Left cardiac atrium (tissue), 4 donors: ENCODE results near the gene KCNQ2. TPM values are rescaled to one million over a fixed set of nuclear protein-coding genes. Genes with fewer than 3 reads are reported as not detected.

ENCODE experiments used
- ATAC-seq, 2 donors: fragments of 200-7000 bp; cut with Tn5 transposase; one replicate each; pipeline ENCODE4 v1.9.1; 2020; ENCODE audit warnings: mild to moderate bottlenecking in 2 of 2, moderate library complexity in 2 of 2
- DNase-seq: peaks from one replicate; pipeline ENCODE4 v3.0.0-alpha.2; 2020
- intact Hi-C, 2 donors: fragments of 100-400 bp; cut with DNase I; formaldehyde crosslinking; loops; one replicate each; pipeline versions ENCODE4 v1.14.1 to v1.15.1; 2022 to 2023
- total RNA-seq, 2 donors: library from RNA; stranded (reverse); fragmentation: NEBNext Ultra II Directional; extraction: Animal tissue kit (Norgen Biotek cat#: 25700); gene quantifications; one replicate each; pipeline ENCODE4 v1.2.1, GENCODE V29; 2021
- donor health status: DM: no; HTN: yes; CAD: no.
- donor health status: DM: no; HTN: yes; CAD: no; lungs with severe emphysema.
- donor health status: DM: yes; HTN: yes; CAD: no.
- donor health status: Dilated cardiomyopathy.

Gene KCNQ2
- total RNA-seq, 2 donors from 2014 or later = 0.91 to 2.0 TPM

DNA sequence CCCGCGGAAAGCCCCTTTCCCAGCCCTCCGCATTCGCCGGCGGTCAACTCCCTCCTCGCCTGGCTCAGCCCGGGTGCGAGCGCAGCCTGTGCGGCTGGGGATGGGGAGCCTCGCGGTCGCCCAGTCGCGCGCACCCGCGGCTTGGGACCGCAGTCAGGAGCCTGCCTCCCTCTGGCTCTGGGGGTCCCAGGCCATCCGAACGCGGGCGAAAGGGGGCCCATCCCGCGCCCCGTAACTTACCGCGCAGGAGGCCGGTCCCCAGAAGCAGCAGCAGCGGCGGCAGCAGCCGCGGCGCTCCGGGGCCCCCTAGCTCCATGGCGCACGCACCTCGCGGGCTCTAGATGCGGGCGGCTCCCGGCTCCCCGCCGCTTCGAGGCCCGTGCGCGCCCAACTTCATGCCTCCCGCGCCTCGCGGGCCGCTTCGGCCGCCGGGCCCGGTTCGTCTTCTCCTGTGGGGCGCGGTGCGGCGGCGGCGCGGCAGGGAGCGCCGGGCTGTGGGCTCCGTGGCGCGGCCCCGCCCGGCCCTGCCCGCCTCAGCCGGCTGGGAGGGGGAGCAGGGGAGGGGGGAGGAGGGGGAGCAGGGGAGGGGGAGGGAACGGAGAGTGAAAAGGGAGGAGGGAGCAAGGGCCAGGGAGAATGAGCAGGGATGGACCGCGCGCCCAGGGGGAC is 111.5 kb downstream of the KCNQ2 start, which contains the start of gene CHRNA4:
Gene CHRNA4 (minus strand): TSS at position 500 of the 669 bp plus-strand sequence. CDS start 184 bp downstream, at position 316.
- DNase-seq = no peak
- intact Hi-C loops = no loop called here
- ATAC-seq = no peak

- ATAC-seq (no peak), DNase-seq (no peak)
- intact Hi-C loops = no loop called here
Measured at GRCh38 chr20:63359937-63360849, 112.3 kb downstream of the KCNQ2 start.

DNA sequence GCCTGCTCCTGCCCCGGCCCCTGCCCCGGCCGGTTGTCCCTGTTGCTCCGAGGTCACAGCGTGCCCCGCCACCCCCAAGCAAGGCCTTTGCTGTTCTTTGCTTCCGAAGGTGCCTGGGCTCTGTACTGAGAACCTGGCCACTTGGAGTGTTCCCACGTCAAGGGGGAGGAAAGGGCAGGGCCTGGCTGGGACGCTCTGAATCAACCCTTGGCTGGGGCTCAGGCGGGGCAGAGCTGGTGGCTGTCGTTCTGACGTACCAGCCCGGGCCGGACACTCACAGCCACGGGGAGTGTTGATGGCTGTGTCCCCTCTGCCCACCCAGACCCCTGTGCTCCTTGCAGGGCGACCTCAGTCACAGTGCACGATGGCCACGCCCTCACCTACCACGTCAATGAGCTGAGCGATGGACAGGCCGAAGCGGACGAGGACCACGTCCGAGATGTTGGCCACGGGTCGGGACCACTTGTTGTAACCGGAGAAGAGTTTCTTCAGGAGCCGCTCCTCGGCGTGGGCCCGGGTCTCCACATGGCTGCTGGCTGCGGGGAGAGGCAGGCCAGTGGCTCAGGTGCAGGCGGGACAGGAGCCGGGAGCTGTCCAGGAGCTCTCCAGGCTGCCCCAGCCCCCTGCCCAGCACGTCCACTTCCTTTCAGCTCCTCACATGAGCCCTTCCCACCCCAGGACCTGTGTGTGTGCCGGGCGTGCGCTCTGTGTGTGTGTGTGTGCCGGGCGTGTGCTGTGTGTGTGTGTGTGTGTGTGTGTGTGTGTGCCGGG is 113.1 kb downstream of the KCNQ2 start:
- DNase-seq (no peak), ATAC-seq (no peak)
- intact Hi-C loops = no loop called here

- DNase-seq (peak; percentile 63), ATAC-seq (peak; percentile 70 to 76)
- intact Hi-C loops = no loop called here
Measured at GRCh38 chr20:63357921-63358905, 114.2 kb downstream of the KCNQ2 start.

- intact Hi-C loops = no loop called here
- DNase-seq = no peak
- peak in 1 of 2 donors; percentile 7 for ATAC-seq
Measured at GRCh38 chr20:63356931-63357879, 115.2 kb downstream of the KCNQ2 start.

GRCh38 chr20:63356511-63356910 is 115.9 kb downstream of the KCNQ2 start:
- intact Hi-C loops = no loop called here
- ATAC-seq = no peak
- DNase-seq = no peak

DNA sequence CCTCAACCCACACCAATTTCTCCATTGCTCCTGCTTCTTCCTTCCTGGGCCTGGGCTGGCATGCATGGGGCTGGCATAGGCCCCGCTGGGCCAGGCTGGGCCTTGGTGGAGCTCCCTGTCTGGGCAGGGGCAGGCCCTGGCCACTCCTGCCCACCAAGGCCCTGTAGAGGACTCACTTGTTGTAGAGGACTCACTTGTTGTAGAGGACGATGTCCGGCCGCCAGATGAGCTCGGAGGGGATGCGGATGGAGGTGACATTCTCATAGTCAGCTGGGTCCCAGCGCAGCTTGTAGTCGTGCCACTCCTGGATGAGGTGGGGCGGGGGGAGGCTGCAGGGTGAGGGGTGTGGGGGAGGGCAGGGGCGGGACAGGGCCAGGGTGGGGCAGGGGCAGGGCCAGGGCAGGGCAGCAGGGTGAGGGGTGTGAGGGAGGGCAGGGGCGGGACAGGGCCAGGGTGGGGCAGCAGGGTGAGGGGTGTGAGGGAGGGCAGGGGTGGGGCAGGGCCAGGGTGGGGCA is 116.6 kb downstream of the KCNQ2 start:
- ATAC-seq = no peak
- DNase-seq = no peak
- intact Hi-C loops = no loop called here

- intact Hi-C loops = no loop called here
- ATAC-seq (no peak), DNase-seq (no peak)
Measured at GRCh38 chr20:63354636-63355350, 117.7 kb downstream of the KCNQ2 start.

- ATAC-seq (no peak), DNase-seq (no peak)
- intact Hi-C loops = no loop called here
Measured at GRCh38 chr20:63352811-63353221, 119.6 kb downstream of the KCNQ2 start.

DNA sequence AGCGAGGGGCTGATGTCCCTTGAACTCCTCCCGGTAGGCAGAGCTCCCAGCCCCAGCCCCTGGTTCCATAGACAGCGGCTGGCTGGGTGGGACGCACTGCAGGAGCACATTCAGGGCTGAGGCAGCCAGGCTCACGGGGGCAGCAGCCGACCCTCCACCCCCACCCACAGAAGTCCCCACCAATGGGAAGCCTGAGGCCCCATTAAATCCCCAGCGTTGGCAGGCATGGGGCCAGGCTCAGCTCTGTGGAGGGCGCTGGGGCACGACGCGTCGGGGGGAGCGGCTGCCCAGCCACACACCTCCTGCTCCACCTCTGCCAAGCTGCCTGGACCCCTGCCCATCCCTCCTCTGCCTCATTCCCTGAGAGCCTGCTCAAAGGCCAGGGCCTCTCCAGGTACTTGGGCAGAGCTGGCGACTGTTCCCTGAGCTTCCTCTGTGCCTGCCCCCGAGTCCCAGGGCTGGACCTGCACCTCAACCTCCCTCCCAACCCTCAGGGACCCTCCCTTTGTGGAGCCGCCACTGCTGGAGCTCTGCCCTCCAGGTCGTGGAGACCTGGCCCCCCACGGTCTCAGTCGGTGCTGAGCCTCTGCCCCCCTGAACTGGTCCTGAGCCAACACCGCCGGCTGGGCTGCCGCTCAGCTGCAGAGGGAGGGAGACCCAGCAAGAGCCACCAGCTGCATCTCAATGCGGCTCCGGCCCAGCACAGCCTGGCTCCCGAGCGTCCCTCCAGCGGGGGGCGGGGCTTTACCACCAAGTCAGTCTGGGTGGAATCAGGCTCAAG is 120.5 kb downstream of the KCNQ2 start:
- DNase-seq (peak; percentile 48), ATAC-seq (peak; percentile 41 to 62)
- intact Hi-C loops = no loop called here

GRCh38 chr20:63351326-63351700 is 121.1 kb downstream of the KCNQ2 start:
- ATAC-seq (no peak), DNase-seq (no peak)
- intact Hi-C loops = no loop called here

- intact Hi-C loops = no loop called here
- ATAC-seq = no peak
- no peak for DNase-seq
Measured at GRCh38 chr20:63350597-63351325, 121.7 kb downstream of the KCNQ2 start.
